Melanocyte of skin (primary cell): Measurements from ENCODE around the gene EHBP1L1. TPM values are rescaled to one million over a fixed set of nuclear protein-coding genes. Genes with fewer than 3 reads are reported as not detected.

Experiments
- small RNA-seq, 2 donors: library from RNA; depleted of rRNA; stranded (forward); fragments of <200 nt; gene quantifications; one replicate each; pipeline ENCODE3, GENCODE V24; 2012
- total RNA-seq, 2 donors: library from RNA; depleted of rRNA; stranded (reverse); fragments of >200 nt; gene quantifications; 2 replicates each; pipeline ENCODE4 v1.2.3, GENCODE V29; 2012

Gene EHBP1L1
- total RNA-seq = 10 to 100 TPM; 18.0 to 49.2 TPM

DNA sequence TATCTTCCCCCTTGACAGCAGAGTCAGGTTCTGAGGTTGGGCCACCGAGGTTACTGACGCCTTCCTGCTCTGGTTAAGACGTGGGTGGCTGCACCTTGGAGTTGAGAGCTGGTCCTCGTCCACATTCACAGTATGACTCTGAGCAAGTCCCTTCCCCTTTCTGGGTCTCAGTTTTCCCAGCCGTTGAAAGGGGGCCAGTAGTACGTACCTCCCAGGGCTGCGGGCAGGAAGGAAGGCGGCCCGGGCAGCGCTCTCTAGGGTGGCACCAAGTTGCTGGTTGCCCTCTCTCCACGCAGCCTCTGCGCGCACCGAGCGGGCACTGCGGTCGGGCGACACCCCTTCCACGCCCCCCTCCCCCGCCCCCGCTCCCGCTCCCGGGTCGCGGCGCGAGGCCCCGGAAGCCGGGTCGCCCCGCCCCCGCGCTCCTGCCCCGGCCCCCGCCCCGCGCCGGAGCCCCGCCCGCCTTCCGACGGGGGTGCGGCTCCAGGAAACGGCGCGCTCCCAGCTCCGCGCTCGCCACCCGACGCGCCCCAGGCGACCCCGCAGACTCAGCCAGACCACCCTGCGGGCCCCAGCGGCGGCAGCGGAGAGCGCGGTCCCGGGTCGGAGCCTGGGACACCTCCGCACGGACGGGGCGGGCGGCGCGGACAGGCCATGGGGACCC is at the start of gene EHBP1L1:
Gene EHBP1L1 (plus strand): TSS at position 486 of the 664 bp plus-strand sequence. CDS start 250 bp downstream, outside the sequence.

DNA sequence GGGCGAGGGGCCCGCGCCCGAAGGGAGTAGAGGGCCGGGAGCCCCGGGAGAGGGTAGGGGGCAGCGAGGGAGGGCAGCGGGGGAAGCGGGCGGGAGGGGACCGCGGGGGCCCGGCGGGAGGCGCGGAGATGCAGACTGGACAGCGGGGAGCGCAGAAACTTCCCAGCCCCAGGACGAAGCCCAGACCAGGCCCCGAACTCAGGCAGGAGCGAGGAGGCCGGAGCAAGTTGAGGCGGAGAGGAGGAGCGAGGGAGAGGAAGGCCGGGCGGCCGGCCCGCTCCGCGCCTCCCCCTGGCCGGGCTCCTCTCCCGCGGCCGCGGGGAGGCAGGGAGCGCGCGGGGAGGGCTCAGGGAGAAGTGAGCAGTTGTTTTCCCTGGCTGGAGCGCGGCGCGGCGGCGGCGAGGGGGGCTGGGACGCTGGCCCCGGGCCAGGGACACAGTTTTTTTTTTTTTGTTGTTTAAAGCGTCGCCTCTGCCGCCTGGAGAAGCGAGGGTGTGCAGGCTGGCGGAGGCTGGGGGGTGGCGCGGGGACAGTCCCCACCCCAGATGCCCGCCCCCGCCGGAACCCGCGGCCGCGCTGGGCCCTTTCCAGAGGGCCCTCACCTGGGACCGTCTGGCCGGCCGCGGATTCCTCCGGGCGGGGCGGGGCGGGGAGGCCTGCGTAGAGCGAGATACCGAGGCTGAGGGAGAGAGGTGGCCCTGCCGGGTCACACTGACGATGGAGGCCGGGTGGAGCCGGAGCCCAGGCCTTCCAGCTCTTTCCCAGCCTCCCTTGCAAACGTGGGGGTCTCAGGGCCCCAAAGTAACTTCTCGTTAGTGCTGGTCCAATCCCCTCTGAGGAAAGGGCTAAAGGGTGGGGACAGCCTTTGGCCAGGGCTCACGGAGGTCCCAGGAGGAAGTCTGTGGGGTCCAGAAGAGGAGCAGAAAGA is 17.6 kb upstream of the EHBP1L1 start, which contains the start of gene LTBP3:
Gene LTBP3 (minus strand): TSS at position 358 of the 928 bp plus-strand sequence. CDS start 400 bp downstream, outside the sequence.

DNA sequence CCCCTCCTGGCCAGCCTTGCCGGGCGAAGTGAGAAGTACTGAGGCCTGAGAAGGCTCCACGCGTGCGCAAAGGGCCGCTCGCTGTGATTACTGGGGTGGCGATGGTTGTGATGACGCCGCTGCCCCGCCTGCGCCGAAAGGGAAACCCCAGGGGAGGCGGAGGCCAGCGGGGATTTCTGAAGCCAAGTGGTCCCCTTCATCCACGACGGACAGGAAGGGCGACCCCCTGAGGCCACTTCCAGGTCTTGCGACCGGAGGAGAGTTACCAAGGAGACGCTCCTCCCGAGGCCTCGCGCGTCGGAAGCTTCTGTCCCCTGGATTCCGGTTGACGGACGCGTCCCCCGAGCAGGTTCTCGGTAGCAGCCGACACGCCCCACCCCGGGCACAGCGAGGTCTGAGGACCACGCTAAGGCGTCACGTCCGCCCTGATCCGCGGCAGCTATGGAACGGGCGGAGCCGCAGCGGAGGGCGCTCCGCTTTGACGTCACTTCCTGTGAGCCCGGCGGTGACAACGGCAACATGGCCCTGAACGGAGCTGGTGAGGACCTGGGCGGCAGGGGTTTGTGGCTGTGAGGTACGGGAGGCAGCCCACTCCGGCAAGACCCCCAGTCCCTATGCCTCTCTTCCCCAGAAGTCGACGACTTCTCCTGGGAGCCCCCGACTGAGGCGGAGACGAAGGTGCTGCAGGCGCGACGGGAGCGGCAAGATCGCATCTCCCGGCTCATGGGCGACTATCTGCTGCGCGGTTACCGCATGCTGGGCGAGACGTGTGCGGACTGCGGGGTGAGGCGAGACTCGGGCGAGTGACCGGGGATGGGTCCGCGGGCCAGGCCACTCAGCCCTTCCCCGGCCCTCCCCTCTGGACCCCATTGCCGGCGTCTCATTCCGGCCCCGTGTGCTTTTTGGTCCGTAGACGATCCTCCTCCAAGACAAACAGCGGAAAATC is 5.6 kb upstream of the EHBP1L1 start, which contains the start of gene ZNRD2:
Gene ZNRD2 (plus strand): TSS at position 505 of the 946 bp plus-strand sequence. CDS start 15 bp downstream, at position 520.

GRCh38 chr11:65572356-65573051 is 3.3 kb upstream of the EHBP1L1 start, which contains the start of gene FAM89B:
FAM89B (plus strand) TSS chr11:65572538; CDS start chr11:65572670, 132 bp downstream.

GRCh38 chr11:65595543-65596281 is 19.9 kb downstream of the EHBP1L1 start, which contains the start of gene KCNK7:
KCNK7 (minus strand) TSS chr11:65595800; CDS start chr11:65595772, 28 bp downstream.

GRCh38 chr11:65615229-65615949 is 39.5 kb downstream of the EHBP1L1 start, which contains the start of gene PCNX3:
PCNX3 (plus strand) TSS chr11:65615776; CDS start chr11:65616312, 536 bp downstream.

DNA sequence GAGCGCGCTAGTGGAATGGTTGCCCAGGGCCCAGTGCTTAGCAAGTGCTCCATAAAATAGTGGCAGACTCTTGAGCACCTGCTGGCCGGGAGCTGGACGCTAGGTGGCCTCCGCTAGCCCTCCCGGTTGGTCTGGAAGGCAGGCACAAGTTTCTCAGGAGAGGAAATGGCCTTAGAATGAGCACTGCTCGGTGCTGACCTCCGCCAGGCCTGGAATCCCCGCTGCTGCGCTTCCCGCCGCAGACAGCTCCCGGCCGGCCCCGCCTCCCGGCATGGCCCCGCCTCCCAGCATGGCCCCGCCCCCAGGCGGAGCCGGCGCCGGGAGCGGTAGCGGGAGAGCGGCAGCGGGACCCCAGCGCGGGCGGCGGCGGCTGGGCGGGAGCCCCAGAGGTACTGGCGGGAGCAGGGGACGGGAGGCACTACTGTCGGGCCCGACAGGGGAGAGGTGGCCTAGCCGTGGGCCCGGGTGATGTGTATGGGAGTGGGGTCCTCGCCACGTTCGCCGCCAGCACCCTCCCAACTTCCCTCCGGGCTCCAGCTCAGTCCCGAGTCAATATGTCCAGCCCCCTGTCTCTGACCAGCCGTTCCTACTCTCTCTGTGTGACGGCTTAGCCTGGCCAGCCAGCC is 62.1 kb downstream of the EHBP1L1 start, which contains the start of gene SIPA1:
Gene SIPA1 (plus strand): TSS at position 308 of the 626 bp plus-strand sequence. CDS start 2,821 bp downstream, outside the sequence.

Small RNAs within 50 kb of the gene (small RNA-seq; reads per million reads assigned to genes)
- gene AP001362.1 = 0 reads per million in 2 donors
- 0.17 to 0.35 reads per million in 2 donors for gene MIR4690

Other genes starting within 250 kb of the EHBP1L1 start
- 10 to 100 TPM; 43.7 to 45.6 TPM for gene DPF2, start 242.2 kb upstream of the EHBP1L1 start, total RNA-seq
- gene TIGD3, start 221.3 kb upstream of the EHBP1L1 start, total RNA-seq = under 1 TPM; under 0.01 to 0.33 TPM
- 1 to 10 TPM; 1.3 to 3.8 TPM for gene SLC25A45, start 193.4 kb upstream of the EHBP1L1 start, total RNA-seq
- 100 to 1,000 TPM in 1 of 2 donors, 10 to 100 TPM in 1; 59.2 to 108 TPM for gene FRMD8, start 189.4 kb upstream of the EHBP1L1 start, total RNA-seq
- 100 to 1,000 TPM; 128 to 294 TPM for gene NEAT1, start 153.3 kb upstream of the EHBP1L1 start, total RNA-seq
- gene MALAT1, start 77.0 kb upstream of the EHBP1L1 start, total RNA-seq = 1,000 to 10,000 TPM; 3,281 to 4,065 TPM
- 10 to 100 TPM; 75.0 to 90.9 TPM for gene SCYL1, start 51.0 kb upstream of the EHBP1L1 start, total RNA-seq
- 10 to 100 TPM in 1 of 2 donors, 1 to 10 TPM in 1; 9.3 to 14.3 TPM for gene LTBP3, start 17.7 kb upstream of the EHBP1L1 start, total RNA-seq
- gene ZNRD2, start 5.6 kb upstream of the EHBP1L1 start, total RNA-seq = 10 to 100 TPM; 40.3 to 75.3 TPM
- 10 to 100 TPM; 15.0 to 15.5 TPM for gene FAM89B, start 3.5 kb upstream of the EHBP1L1 start, total RNA-seq
- gene KCNK7, start 19.7 kb downstream of the EHBP1L1 start, total RNA-seq = under 1 TPM; 0.33 to 0.34 TPM
- 100 to 1,000 TPM; 115 to 242 TPM for gene MAP3K11, start 38.2 kb downstream of the EHBP1L1 start, total RNA-seq
- gene PCNX3, start 39.7 kb downstream of the EHBP1L1 start, total RNA-seq = 10 to 100 TPM; 30.3 to 34.3 TPM
- gene SIPA1, start 62.0 kb downstream of the EHBP1L1 start, total RNA-seq = 10 to 100 TPM; 28.0 to 31.7 TPM
- gene RELA, start 86.9 kb downstream of the EHBP1L1 start, total RNA-seq = 10 to 100 TPM; 27.3 to 35.8 TPM
- 10 to 100 TPM; 58.3 to 58.5 TPM for gene KAT5, start 136.2 kb downstream of the EHBP1L1 start, total RNA-seq
- 10 to 100 TPM; 51.0 to 78.1 TPM for gene RNASEH2C, start 144.7 kb downstream of the EHBP1L1 start, total RNA-seq
- 10 to 100 TPM; 40.6 to 74.3 TPM for gene AP5B1, start 204.9 kb downstream of the EHBP1L1 start, total RNA-seq
- not detected for gene OVOL1, start 211.0 kb downstream of the EHBP1L1 start, total RNA-seq